Stimulated activated naive CD4-positive, alpha-beta T cell (primary cell): ENCODE data around the gene ZBTB39.
A peak's percentile ranks its signal among the peaks of the same experiment; 100 is the strongest.
"Not testable (repeated sequence)": the region's sequence is repeated elsewhere in the genome, so short reads cannot be mapped to it uniquely, and the experiment has no call there.

Experiments used
- DNase-seq, 6 experiments: peaks; one replicate each; lab custom pipeline; 2025; lab: John Stamatoyannopoulos, UW

ZBTB39 gene

DNA sequence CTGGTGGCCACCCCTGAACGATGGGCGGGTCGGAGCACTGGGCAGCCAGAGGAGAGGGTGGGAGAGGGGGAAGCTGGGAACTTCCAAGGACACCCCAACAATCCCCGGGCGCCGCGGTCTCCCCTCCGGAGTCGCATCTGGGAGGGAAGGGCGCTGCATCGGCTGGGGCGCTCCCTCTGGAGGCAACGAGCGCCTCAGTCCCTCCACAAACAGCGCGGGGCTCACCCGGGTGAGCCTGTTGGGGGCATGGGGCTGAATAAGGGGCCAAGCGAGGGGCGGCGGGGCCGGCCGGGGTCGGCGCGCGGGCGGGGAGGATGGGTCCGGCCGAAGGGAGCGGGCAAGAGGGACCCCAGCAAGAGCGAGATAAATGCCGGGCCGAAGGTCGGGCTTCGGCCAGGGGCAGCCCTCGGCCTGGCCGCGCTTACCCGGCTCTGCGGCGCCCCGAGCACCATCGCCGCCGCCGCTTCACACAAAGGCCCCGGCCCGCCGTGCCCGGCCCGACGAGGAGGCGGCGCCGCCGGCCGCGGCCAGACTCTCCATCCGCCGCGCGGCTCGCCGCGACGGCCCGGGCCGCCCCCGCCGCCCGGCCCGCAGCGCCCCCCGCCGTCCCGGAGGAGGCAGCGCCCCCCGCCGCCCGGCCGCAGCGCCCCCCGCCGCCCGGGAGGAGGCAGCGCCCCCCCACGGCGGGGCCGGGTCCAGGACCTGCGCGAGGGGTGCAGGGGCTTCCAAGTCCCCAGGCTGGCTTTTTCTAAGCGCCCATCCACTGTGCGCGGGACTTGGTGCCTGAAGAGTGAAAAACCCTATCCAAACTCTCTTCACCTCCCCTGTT is at the start of gene ZBTB39:
ZBTB39 (minus strand) TSS at position 567 of the 829 bp plus-strand sequence. CDS start 1,629 bp downstream, outside the sequence.
- peak; percentile 37 to 67 (median 59) for DNase-seq

GRCh38 chr12:57055824-57056223 is 49.5 kb upstream of the ZBTB39 start:
- DNase-seq, result no peak

- DNase-seq, result not testable (repeated sequence)
Measured at GRCh38 chr12:57053901-57054300, 47.6 kb upstream of the ZBTB39 start.

DNA sequence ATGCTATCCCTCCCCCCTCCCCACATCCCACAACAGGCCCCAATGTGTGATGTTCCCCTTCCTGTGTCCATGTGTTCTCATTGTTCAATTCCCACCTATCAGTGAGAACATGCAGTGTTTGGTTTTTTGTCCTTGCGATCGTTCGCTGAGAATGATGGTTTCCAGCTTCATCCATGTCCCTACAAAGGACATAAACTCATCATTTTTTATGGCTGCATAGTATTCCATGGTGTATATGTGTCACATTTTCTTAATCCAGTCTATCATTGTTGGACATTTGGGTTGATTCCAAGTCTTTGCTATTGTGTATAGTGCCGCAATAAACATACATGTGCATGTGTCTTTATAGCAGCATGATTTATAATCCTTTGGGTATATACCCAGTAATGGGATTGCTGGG is 46.8 kb upstream of the ZBTB39 start:
- DNase-seq, result not testable (repeated sequence)

DNA sequence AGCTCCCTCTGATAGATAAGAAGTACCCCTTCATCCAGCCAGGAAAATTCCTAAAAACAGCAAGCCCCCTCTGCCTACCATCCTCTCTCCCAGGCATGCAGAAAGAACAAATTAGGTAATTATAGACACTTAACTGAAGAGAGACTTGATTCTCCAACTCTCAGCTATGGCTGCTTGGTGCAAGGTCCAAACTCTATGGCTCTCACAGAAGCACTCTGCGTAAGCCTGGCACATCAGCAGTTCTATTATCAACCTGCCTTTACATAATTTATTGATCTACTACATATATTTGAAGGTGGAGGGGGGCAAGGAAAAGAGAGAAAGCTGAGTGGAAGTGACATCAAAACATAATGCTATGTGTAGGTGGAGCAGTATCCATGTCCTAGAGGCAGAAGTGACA is 44.7 kb upstream of the ZBTB39 start:
- no peak for DNase-seq

GRCh38 chr12:57049890-57050289 is 43.5 kb upstream of the ZBTB39 start, which contains the start of gene MYO1A:
TSS of gene MYO1A (minus strand) at chr12:57050129. CDS start at chr12:57048323, 1,806 bp downstream.
- DNase-seq, result no peak

DNA sequence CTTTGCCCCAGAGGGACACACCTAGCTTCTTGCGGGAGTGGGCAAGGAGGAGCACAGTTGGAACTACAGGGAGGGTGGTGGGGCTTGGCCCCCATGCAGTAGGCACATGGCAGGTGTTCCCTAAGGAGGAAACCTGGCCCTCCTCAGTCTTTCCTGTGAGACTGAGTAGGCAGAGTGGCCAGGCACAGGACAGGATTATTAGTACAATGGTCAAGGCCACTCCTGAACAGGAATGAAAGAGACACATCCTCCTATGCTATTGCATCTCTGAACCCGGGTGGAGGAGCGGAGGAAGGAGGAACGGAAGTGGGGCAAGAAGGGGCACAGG is 42.7 kb upstream of the ZBTB39 start:
- DNase-seq, result no peak

GRCh38 chr12:57048423-57049118 is 42.2 kb upstream of the ZBTB39 start:
- no peak for DNase-seq

GRCh38 chr12:57047981-57048380 is 41.6 kb upstream of the ZBTB39 start:
- no peak for DNase-seq

- DNase-seq, result peak in 2 of 6 experiments; percentile 31 to 61
Measured at GRCh38 chr12:57046947-57047890, 40.9 kb upstream of the ZBTB39 start.

GRCh38 chr12:57046086-57046791 is 39.9 kb upstream of the ZBTB39 start:
- no peak for DNase-seq

- DNase-seq, result no peak
Measured at GRCh38 chr12:57044889-57045288, 38.5 kb upstream of the ZBTB39 start.

DNA sequence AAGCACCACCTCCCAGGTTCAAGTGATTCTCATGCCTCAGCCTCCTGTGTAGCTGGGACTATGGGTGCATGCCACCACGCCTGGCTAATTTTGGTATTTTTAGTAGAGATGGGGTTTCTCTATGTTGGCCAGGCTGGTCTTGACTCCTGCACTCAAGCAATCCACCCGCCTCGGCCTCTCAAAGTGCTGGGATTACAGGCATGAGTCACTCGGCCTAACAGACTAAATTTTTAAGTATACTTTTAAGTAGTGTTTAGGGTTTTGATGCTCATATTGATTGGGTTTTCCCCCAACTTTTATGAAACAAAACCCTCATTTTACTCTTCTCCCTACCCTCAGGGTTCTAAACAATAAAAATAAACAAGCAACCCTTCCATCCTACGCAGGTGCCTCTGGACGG is 38.1 kb upstream of the ZBTB39 start:
- no peak for DNase-seq

DNA sequence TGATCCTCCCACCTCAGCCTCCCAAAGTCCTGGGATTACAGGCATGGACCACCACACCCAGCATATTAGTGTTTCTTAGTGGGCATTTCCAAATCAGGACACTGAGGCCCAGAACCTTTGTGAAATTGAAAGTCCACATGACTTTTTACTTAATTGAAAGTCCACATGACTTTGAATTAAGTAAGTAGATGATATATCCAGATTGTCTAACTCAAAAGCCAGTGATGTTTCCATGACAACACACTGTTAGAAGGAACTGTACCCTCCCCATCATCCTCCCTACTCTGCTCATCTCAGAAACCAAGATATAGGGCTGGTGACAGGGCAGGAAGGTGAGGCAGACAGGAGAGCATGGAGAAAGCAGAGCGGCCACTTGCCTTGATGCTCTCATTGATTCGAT is 36.3 kb upstream of the ZBTB39 start:
- no peak for DNase-seq

- DNase-seq, result no peak
Measured at GRCh38 chr12:57040750-57041149, 34.4 kb upstream of the ZBTB39 start.

- DNase-seq, result no peak
Measured at GRCh38 chr12:57040211-57040610, 33.9 kb upstream of the ZBTB39 start.

DNA sequence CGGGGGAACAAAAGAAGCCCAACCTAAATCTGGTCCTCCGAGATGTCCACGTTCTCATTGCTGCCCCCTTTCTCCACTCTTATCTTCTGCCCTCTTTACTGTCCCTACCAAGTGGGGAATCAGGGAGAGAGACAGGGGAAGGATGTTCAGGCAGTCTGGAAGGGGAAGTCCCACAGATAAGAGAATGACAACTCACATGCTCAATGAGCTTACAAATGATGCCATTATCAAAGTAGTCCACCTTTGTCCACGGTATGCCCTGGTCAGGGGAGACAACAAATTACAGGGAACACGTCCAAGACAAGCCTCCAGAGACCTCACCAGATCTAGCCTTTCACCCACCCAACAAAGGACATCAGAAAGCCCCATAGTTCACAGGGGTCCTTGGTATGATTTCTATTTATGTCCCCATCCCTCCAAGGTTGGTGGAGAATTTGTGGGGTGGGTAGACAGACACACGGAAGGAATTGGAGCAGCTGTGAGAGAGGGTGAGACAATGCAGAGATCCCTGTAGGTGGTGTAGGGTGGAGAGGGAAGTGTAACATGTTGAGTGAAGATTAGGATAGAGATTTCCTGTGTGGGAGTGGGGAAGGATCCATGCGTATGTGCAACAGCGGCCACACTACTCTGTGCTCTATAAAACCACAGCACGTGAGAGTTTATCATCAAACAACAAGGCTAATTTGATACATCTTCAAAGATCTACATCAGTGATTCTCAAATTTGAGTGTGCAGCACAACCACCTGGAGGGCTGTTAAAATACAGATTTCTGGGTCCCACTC is 32.9 kb upstream of the ZBTB39 start:
- peak in 1 of 6 experiments; percentile 2 for DNase-seq

DNA sequence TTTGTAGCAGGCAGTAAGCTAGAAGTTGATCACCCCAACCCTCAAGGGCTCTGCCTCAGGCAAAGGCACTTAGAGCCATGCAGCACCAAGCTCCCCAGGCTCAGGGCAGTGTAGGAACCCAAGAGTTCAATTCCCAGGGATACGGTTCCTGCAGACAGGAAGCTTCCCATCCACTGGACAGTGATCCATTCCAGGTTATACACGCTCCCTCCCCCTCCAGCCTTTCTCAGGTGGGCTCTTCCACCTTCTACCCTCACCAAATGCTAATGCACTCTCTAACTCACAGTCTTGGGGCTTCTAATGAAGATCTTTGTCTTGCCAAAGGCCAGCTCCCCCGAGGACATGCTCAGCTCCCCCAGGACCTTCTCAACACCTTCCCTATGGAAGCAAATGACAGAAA is 30.9 kb upstream of the ZBTB39 start:
- DNase-seq, result no peak

GRCh38 chr12:57033431-57033830 is 27.1 kb upstream of the ZBTB39 start:
- no peak for DNase-seq

GRCh38 chr12:57031789-57032188 is 25.4 kb upstream of the ZBTB39 start:
- no peak for DNase-seq
